Measurements from ENCODE around the gene TAS2R1.

DNA sequence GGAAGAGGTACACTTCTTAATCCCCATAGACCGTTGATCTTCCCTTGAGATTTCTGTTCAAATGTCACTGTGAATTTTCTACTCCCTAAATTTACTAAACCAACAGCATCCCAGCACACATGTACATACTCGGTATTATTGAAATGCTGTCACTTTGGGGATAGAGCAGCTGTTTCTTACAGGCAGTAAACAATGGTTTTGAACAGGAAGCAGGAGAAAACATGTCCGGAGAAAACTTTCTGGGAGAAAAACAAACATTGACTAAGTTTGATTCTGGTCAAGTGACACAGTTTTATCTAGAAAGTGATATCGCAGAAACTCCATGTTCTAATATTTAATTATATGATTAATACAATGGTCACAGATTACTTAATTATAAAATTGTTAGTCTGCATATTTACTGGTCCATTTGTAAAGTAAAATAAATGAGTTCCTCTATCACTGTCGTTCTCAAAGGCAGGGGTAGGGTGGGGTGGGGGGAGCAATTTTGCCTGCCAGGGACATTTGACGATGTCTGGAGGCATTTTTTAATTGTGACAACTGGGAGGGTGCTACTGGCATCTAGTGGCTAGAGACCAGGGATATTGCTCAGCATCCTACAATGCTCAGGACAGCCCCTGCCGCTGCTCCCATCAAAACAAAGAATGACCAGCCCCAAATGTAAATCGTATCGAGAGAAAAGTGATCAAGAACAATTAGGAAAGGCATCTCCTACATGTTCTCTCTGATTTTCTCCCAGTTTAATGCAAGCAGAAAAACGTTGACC is 12.2 kb downstream of the TAS2R1 start:
- TF ChIP-seq POLR2A (IDR thresholded peaks at IDR 0.05) (no peak), CTCF (IDR thresholded peaks at IDR 0.05) (no peak)

All from esophagus squamous epithelium (tissue), 4 donors.